ENCODE results near the gene BPIFB1. TPM values are rescaled to one million over a fixed set of nuclear protein-coding genes. Genes with fewer than 3 reads are reported as not detected.

The BPIFB1 gene
- total and polyA plus RNA-seq, 2 of the 13 experiments (the other 11 are each of a cell fraction or from before 2014, with no cell fraction given), result 0.82 to 4.4 TPM

GRCh38 chr20:33234050-33234449 is 49.0 kb upstream of the BPIFB1 start:
- WGBS (ENCODE audit: low lambda C conversion rate), result 3% methylated on average over 2 of the region's 2 CpGs
- intact Hi-C loops (cut with micrococcal nuclease; ENCODE audit: unreplicated experiment) (no loop called here), in situ Hi-C loops (cut with HindIII; ENCODE audit: extremely low pct_ligation_motif_present, low pct_unique_long_range_greater_than_20kb) (no loop called here)
- Histone ChIP-seq H3K79me2 (ENCODE audit: insufficient read depth, low read length) (no peaks in the 10 kb centered on the region), H2AFZ (ENCODE audit: low read length) (no peak overlapping the region), H3K4me1 (ENCODE audit: insufficient read depth, low read length) (no peaks in the 10 kb centered on the region; the same call in 1 of the 2 replicates), H4K20me1 (ENCODE audit: insufficient read depth, low read length) (no peaks in the 10 kb centered on the region), H3K36me3 (replicated peaks in 1 of 2; ENCODE audit: control insufficient read depth in 1 of 2, insufficient read depth in 2 of 2, low read length in 2 of 2) (no peaks in the 10 kb centered on the region), H3K27ac (ENCODE audit: extremely low read length, insufficient read depth, low read length) (no peak overlapping the region), H3K9ac (ENCODE audit: insufficient read depth, low read depth, low read length) (no peak overlapping the region), H3K9me3 (ENCODE audit: low read length) (no peaks in the 10 kb centered on the region), H3K27me3 (ENCODE audit: control insufficient read depth in 1 of 2, insufficient read depth in 2 of 2, low read length in 2 of 2) (peaks cover 2 to 30% of the 10 kb centered on the region in 2 experiments; a peak in 4 of 5 replicates), H3K4me2 (ENCODE audit: low read depth, low read length) (no peak overlapping the region), H3K4me3 (replicated peaks in 1 of 3; ENCODE audit: insufficient read depth in 1 of 3, low read depth in 2 of 3, low read length in 3 of 3) (no peak overlapping the region)
- no peak for DNase-seq (ENCODE audit: low spot score)
- ChIA-PET POLR2A (no interaction called here), CTCF (ENCODE audit: low intra/inter-chr PET ratio, low total read pairs) (no interaction called here)
- no TSS peak for BruUV-seq (replicated peaks)
- no peak for ATAC-seq
- TF ChIP-seq ZNF768 (CRISPR knock-in tag; IDR thresholded peaks at IDR 0.05) (peak; percentile 76; the same call in 1 of the 2 replicates), TP53 (CRISPR knock-in tag; conservative IDR thresholded peaks at IDR 0.05) (no peak), ZNF772 (CRISPR knock-in tag; IDR thresholded peaks at IDR 0.05) (no peak), HOMEZ (CRISPR knock-in tag; IDR thresholded peaks at IDR 0.05; ENCODE audit: low read depth) (no peak), ATF4 (CRISPR knock-in tag; IDR thresholded peaks at IDR 0.05) (no peak)
- no peak for FAIRE-seq

GRCh38 chr20:33235696-33236095 is 47.3 kb upstream of the BPIFB1 start, which contains the start of gene BPIFA1:
BPIFA1 (plus strand) TSS chr20:33235996; CDS start chr20:33237712, 1,716 bp downstream.
- CTCF ChIA-PET (ENCODE audit: low intra/inter-chr PET ratio, low total read pairs), result no interaction called here
- H3K9me3 ChIP-seq (ENCODE audit: low read length), result no peaks in the 10 kb centered on the region
- no peaks in the 10 kb centered on the region for H3K4me1 ChIP-seq (ENCODE audit: insufficient read depth, low read length)
- H3K4me3 ChIP-seq (replicated peaks in 1 of 3; ENCODE audit: insufficient read depth in 1 of 3, low read depth in 2 of 3, low read length in 3 of 3), result no peak within 1 kb of the TSS
- POLR2A ChIA-PET, result no interaction called here
- peaks cover 0 to 20% of the 10 kb centered on the region in 2 experiments; a peak in 4 of 5 replicates for H3K27me3 ChIP-seq (ENCODE audit: control insufficient read depth in 1 of 2, insufficient read depth in 2 of 2, low read length in 2 of 2)
- H3K27ac ChIP-seq (ENCODE audit: extremely low read length, insufficient read depth, low read length), result no peak within 1 kb of the TSS
- H4K20me1 ChIP-seq (ENCODE audit: insufficient read depth, low read length), result no peaks in the 10 kb centered on the region
- H3K4me2 ChIP-seq (ENCODE audit: low read depth, low read length), result no peak within 1 kb of the TSS
- in situ Hi-C loops (cut with HindIII; ENCODE audit: extremely low pct_ligation_motif_present, low pct_unique_long_range_greater_than_20kb), result no loop called here
- BruUV-seq (replicated peaks), result no TSS peak
- no peaks in the 10 kb centered on the region for H3K36me3 ChIP-seq (replicated peaks in 1 of 2; ENCODE audit: control insufficient read depth in 1 of 2, insufficient read depth in 2 of 2, low read length in 2 of 2)
- FAIRE-seq, result no peak
- WGBS (ENCODE audit: low lambda C conversion rate), result 10% methylated on average over 5 of the region's 5 CpGs
- intact Hi-C loops (cut with micrococcal nuclease; ENCODE audit: unreplicated experiment), result no loop called here
- no peak for ATAC-seq
- no peak for DNase-seq (ENCODE audit: low spot score)
- no peak within 1 kb of the TSS for H2AFZ ChIP-seq (ENCODE audit: low read length)
- H3K9ac ChIP-seq (ENCODE audit: insufficient read depth, low read depth, low read length), result no peak within 1 kb of the TSS
- no peaks in the 10 kb centered on the region for H3K79me2 ChIP-seq (ENCODE audit: insufficient read depth, low read length)
- TF ChIP-seq XRCC5 (optimal IDR thresholded peaks at IDR 0.05; ENCODE audit: low read length) (no peak), HMGA1 (CRISPR knock-in tag; conservative IDR thresholded peaks at IDR 0.05) (no peak), ELF3 (CRISPR knock-in tag; IDR thresholded peaks at IDR 0.05) (no peak), ZGPAT (CRISPR knock-in tag; IDR thresholded peaks at IDR 0.05) (no peak), MTA3 (CRISPR knock-in tag; IDR thresholded peaks at IDR 0.05) (no peak), TBX3 (IDR thresholded peaks at IDR 0.05; ENCODE audit: borderline replicate concordance) (no peak), KAT2B (IDR thresholded peaks at IDR 0.05; ENCODE audit: borderline replicate concordance, low read depth, low read length) (no peak), THYN1 (CRISPR knock-in tag; IDR thresholded peaks at IDR 0.05; ENCODE audit: borderline replicate concordance, low read depth) (no peak), ISX (CRISPR knock-in tag; conservative IDR thresholded peaks at IDR 0.05) (no peak), ZBTB25 (CRISPR knock-in tag; IDR thresholded peaks at IDR 0.05) (no peak), POLR2G (IDR thresholded peaks at IDR 0.05; ENCODE audit: low read depth, low read length) (no peak)

Measured in HepG2 (cell line).